HL-60 (cell line): Measurements from ENCODE around the gene RNF220.

Experiments used
- DNase-seq, 2 experiments: peaks; one replicate each; pipeline ENCODE4 v3.0.0-alpha.2; 2010 to 2020; ENCODE audit warnings: low read depth in 1 of 2, low spot score in 1 of 2
- H3K27ac ChIP-seq: fragments of 250-450 bp; sonication (Bioruptor Pico); replicated peaks from 2 replicates; pipeline ENCODE4 v1.5.1; 2020; ENCODE audit warnings: mild to moderate bottlenecking, moderate library complexity
- H3K27me3 ChIP-seq: fragments of 250-450 bp; sonication (Bioruptor Pico); 2 replicates; pipeline ENCODE4 v1.5.1; 2021; ENCODE audit warnings: mild to moderate bottlenecking, moderate library complexity; ENCODE audit not compliant: insufficient read depth, poor library complexity, severe bottlenecking
- H3K4me3 ChIP-seq: replicated peaks from 2 replicates; pipeline ENCODE4 v1.5.1; 2011; ENCODE audit warnings: mild to moderate bottlenecking, control low read depth, low read length; ENCODE audit not compliant: insufficient read depth
- CTCF ChIP-seq: IDR thresholded peaks from one replicate; pipeline ENCODE4 v1.5.1; 2011; ENCODE audit warnings: low read length, control low read depth, inconsistent platforms; ENCODE audit not compliant: insufficient read depth
- GABPA ChIP-seq: IDR thresholded peaks from 2 replicates; pipeline ENCODE4 v1.6.1; 2012; ENCODE audit warnings: low read depth
- POLR2AphosphoS5 ChIP-seq: IDR thresholded peaks from 2 replicates; pipeline ENCODE4 v1.6.1; 2012; ENCODE audit warnings: low read depth
- REST ChIP-seq: IDR thresholded peaks from 2 replicates; pipeline ENCODE4 v1.6.1; 2012; ENCODE audit warnings: low read depth; ENCODE audit not compliant: insufficient replicate concordance
- SPI1 ChIP-seq: IDR thresholded peaks from 2 replicates; pipeline ENCODE4 v1.6.1; 2012; ENCODE audit warnings: low read depth, mild to moderate bottlenecking, borderline replicate concordance

RNF220 gene

GRCh38 chr1:44585315-44585920 lies 180.4 kb downstream of the RNF220 start:
- H3K4me3 ChIP-seq = no peak overlapping the region
- no peaks in the 10 kb centered on the region for H3K27me3 ChIP-seq
- TF ChIP-seq REST = no peak
- no peak for TF ChIP-seq POLR2AphosphoS5
- no peak for TF ChIP-seq GABPA
- TF ChIP-seq SPI1 = no peak
- TF ChIP-seq CTCF = no peak

GRCh38 chr1:44587796-44588460 lies 182.9 kb downstream of the RNF220 start:
- Histone ChIP-seq H3K27me3 (no peaks in the 10 kb centered on the region), H3K27ac (no peak overlapping the region), H3K4me3 (no peak overlapping the region)
- TF ChIP-seq CTCF = no peak
- TF ChIP-seq GABPA = no peak
- TF ChIP-seq POLR2AphosphoS5 = no peak
- DNase-seq = no peak

More at GRCh38 chr1:44585315-44585920, 180.4 kb downstream of the RNF220 start:
- H3K27ac ChIP-seq = no peak overlapping the region
- no peak for DNase-seq

GRCh38 chr1:44588551-44589210 lies 183.6 kb downstream of the RNF220 start:
- Histone ChIP-seq H3K27ac (no peak overlapping the region), H3K27me3 (no peaks in the 10 kb centered on the region), H3K4me3 (no peak overlapping the region)
- no peak for DNase-seq
- TF ChIP-seq GABPA (no peak), SPI1 (no peak), REST (no peak), CTCF (no peak), POLR2AphosphoS5 (no peak)
